ENCODE measurements around the gene SCN3A. TPM values are rescaled to one million over a fixed set of nuclear protein-coding genes. Genes with fewer than 3 reads are reported as not detected.

Gene SCN3A
- total and polyA plus RNA-seq, 10 donors = 1.2 to 13.9 (median 4.0) TPM

GRCh38 chr2:165122521-165122920 lies 81.3 kb downstream of the SCN3A start:
- no peak for DNase-seq
- WGBS, 5 donors = 55 to 74% (median 67%) methylated on average over 4 of the region's 4 CpGs

GRCh38 chr2:165120740-165121467 lies 82.9 kb downstream of the SCN3A start:
- Histone ChIP-seq H3K9me3 (no peaks in the 10 kb centered on the region), H3K27me3 (replicated peaks in 1 of 7) (no peaks in the 10 kb centered on the region), H3K27ac (no peak overlapping the region), H3K4me1 (no peaks in the 10 kb centered on the region), H3K36me3 (no peaks in the 10 kb centered on the region), H3K4me3 (no peak overlapping the region)
- TF ChIP-seq POLR2AphosphoS5 (IDR thresholded peaks at IDR 0.05) (no peak), POLR2A (IDR thresholded peaks at IDR 0.05) (no peak), CTCF (IDR thresholded peaks at IDR 0.05 in 8 of 11, conservative IDR thresholded peaks at IDR 0.05 in 3 of 11) (no peak)
- WGBS, 5 donors = 74 to 85% (median 78%) methylated on average over 7 of the region's 7 CpGs
- intact Hi-C loops (cut with DNase I; ENCODE audit: low total_unique reads) = no loop called here
- DNase-seq = no peak

More at GRCh38 chr2:165122521-165122920, 81.3 kb downstream of the SCN3A start:
- intact Hi-C loops (cut with DNase I; ENCODE audit: low total_unique reads) = no loop called here
- TF ChIP-seq POLR2AphosphoS5 (IDR thresholded peaks at IDR 0.05) = no peak
- no peak for TF ChIP-seq POLR2A (IDR thresholded peaks at IDR 0.05)
- no peak for TF ChIP-seq CTCF (IDR thresholded peaks at IDR 0.05 in 8 of 11, conservative IDR thresholded peaks at IDR 0.05 in 3 of 11)
- Histone ChIP-seq H3K27me3 (replicated peaks in 1 of 7) (no peaks in the 10 kb centered on the region), H3K9me3 (no peaks in the 10 kb centered on the region), H3K27ac (no peak overlapping the region), H3K4me1 (no peaks in the 10 kb centered on the region), H3K4me3 (no peak overlapping the region), H3K36me3 (no peaks in the 10 kb centered on the region)

- TF ChIP-seq POLR2AphosphoS5 (IDR thresholded peaks at IDR 0.05) = no peak
- no peak overlapping the region for H3K4me3 ChIP-seq
- no peaks in the 10 kb centered on the region for H3K36me3 ChIP-seq
- H3K4me1 ChIP-seq = no peaks in the 10 kb centered on the region
- H3K9me3 ChIP-seq = no peaks in the 10 kb centered on the region
- no peak overlapping the region for H3K27ac ChIP-seq
- 79 to 90% (median 85%) methylated on average over 6 of the region's 6 CpGs for WGBS, 5 donors
- DNase-seq = no peak
- no peaks in the 10 kb centered on the region for H3K27me3 ChIP-seq (replicated peaks in 1 of 7)
- intact Hi-C loops (cut with DNase I; ENCODE audit: low total_unique reads) = no loop called here
These were observed 88.6 kb downstream of the SCN3A start for GRCh38 chr2:165115258-165115657.

- 67 to 92% (median 81%) methylated on average over 4 of the region's 4 CpGs for WGBS, 5 donors
These were observed 89.4 kb downstream of the SCN3A start for GRCh38 chr2:165114346-165114939.

More at GRCh38 chr2:165114346-165114939, 89.4 kb downstream of the SCN3A start:
- Histone ChIP-seq H3K27me3 (replicated peaks in 1 of 7) (no peaks in the 10 kb centered on the region), H3K36me3 (no peaks in the 10 kb centered on the region), H3K4me3 (no peak overlapping the region), H3K9me3 (no peaks in the 10 kb centered on the region), H3K27ac (no peak overlapping the region), H3K4me1 (no peaks in the 10 kb centered on the region)
- DNase-seq = no peak
- intact Hi-C loops (cut with DNase I; ENCODE audit: low total_unique reads) = no loop called here
- TF ChIP-seq POLR2A (IDR thresholded peaks at IDR 0.05) (no peak), POLR2AphosphoS5 (IDR thresholded peaks at IDR 0.05) (no peak), CTCF (IDR thresholded peaks at IDR 0.05 in 8 of 11, conservative IDR thresholded peaks at IDR 0.05 in 3 of 11) (no peak)

Data from spleen (tissue), 11 donors.